Aorta (tissue), 5 donors: ENCODE results near the gene WDFY4. TPM values are rescaled to one million over a fixed set of nuclear protein-coding genes. Genes with fewer than 3 reads are reported as not detected.

Experiments
- ATAC-seq: fragments of 200-7000 bp; cut with Tn5 transposase; one replicate; pipeline ENCODE4 v1.9.1; 2022; ENCODE audit warnings: moderate library complexity; ENCODE audit not compliant: low FRiP score
- DNase-seq, 2 donors: peaks; one replicate each; pipeline ENCODE4 v3.0.0-alpha.2; 2020
- H3K27ac ChIP-seq, 2 donors: one replicate each; pipeline ENCODE4 v1.5.1; 2013; ENCODE audit warnings: low read length in 2 of 2, mild to moderate bottlenecking in 2 of 2, moderate library complexity in 2 of 2, control low read depth in 1 of 2, inconsistent platforms in 1 of 2, low read depth in 1 of 2
- H3K27me3 ChIP-seq, 2 donors: one replicate each; pipeline ENCODE4 v1.6.1; 2013; ENCODE audit warnings: control low read depth in 1 of 2, low read length in 1 of 2, mild to moderate bottlenecking in 1 of 2, moderate library complexity in 1 of 2; ENCODE audit not compliant: insufficient read depth in 2 of 2, control insufficient read depth in 1 of 2
- H3K36me3 ChIP-seq, 2 donors: one replicate each; pipeline ENCODE4 v1.6.1; 2013; ENCODE audit warnings: control low read depth in 1 of 2, low read length in 1 of 2, mild to moderate bottlenecking in 1 of 2; ENCODE audit not compliant: insufficient read depth in 2 of 2, control insufficient read depth in 1 of 2
- H3K4me1 ChIP-seq, 2 donors: one replicate each; pipeline ENCODE4 v1.6.1; 2013; ENCODE audit warnings: low read length in 2 of 2, control low read depth in 1 of 2, mild to moderate bottlenecking in 1 of 2, moderate library complexity in 1 of 2; ENCODE audit not compliant: insufficient read depth in 2 of 2, control insufficient read depth in 1 of 2
- H3K4me3 ChIP-seq, 2 donors: one replicate each; pipeline ENCODE4 v1.5.1; 2013; ENCODE audit warnings: low read length in 2 of 2, control low read depth in 1 of 2, mild to moderate bottlenecking in 1 of 2
- H3K9me3 ChIP-seq: one replicate; pipeline ENCODE4 v1.6.1; 2013; ENCODE audit warnings: mild to moderate bottlenecking, low read length; ENCODE audit not compliant: control insufficient read depth
- WGBS, 2 donors: extraction: QIAGEN DNeasy Blood & Tissue Kit; methylation state at CpG; one replicate each; pipeline ENCODE4 v1.1.7; 2013; 5-methylcytosine and 5-hydroxymethylcytosine counted together
- intact Hi-C, 2 donors: fragments of 100-400 bp; cut with DNase I; formaldehyde crosslinking; loops; one replicate each; pipeline versions ENCODE4 v1.14.2 to v1.15.0; 2022
- polyA plus RNA-seq, 2 donors: library from polyadenylated mRNA; stranded (reverse); fragments of 200-250 nt; gene quantifications; one replicate each; pipeline ENCODE4 v1.2.3, GENCODE V29; 2013
- total RNA-seq, 2 donors: library from RNA; stranded (reverse); fragmentation: NEBNext Ultra II Directional; extraction: Animal tissue kit (Norgen Biotek cat#: 25700); gene quantifications; one replicate each; pipeline ENCODE4 v1.2.1, GENCODE V29; 2021
- donor health status: healthy with polysubstance abuse.
- donor health status: Bipolar disorder and iron deficiency.
- donor health status: DM: no; HTN: no; CAD: no.
- donor health status: DM: no; HTN: no; CAD: no.
- donor health status: DM: yes; HTN: yes; CAD: no.

WDFY4 gene
- total and polyA plus RNA-seq, 4 donors = 0.54 to 15.0 (median 4.6) TPM

GRCh38 chr10:48948470-48949037, 263.9 kb downstream of the WDFY4 start:
- peaks cover 0 to 5% of the 10 kb centered on the region in 2 donors for H3K4me1 ChIP-seq
- H3K4me3 ChIP-seq = no peak overlapping the region
- intact Hi-C loops = no loop called here
- H3K9me3 ChIP-seq = no peaks in the 10 kb centered on the region
- no peaks in the 10 kb centered on the region for H3K27me3 ChIP-seq
- no peak overlapping the region for H3K27ac ChIP-seq
- no peaks in the 10 kb centered on the region for H3K36me3 ChIP-seq
- 49 to 51% methylated on average over 2 of the region's 2 CpGs for WGBS, 2 donors
- ATAC-seq (no peak), DNase-seq (no peak)

DNA sequence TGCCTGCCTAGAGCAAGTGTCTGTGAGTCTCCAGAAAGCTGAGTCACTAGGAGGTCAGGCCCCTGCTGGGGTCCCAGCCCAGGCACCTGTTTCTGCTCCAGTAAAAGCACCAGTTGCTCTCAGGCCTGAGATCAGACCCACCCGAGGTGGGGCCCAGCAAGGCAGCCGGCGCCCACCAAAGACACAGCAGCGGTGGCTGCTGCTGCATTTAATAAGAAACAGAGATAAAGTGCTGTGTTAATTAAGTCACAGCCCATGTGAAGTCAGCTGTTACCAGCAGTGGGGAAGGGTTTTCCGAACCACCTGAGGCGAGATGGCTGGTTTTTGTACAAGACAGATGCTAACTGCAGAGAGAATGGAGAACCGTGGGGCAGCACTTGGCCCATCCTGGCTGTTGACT, 267.0 kb downstream of the WDFY4 start:
- H3K36me3 ChIP-seq = no peaks in the 10 kb centered on the region
- intact Hi-C loops = no loop called here
- 86 to 89% methylated on average over 7 of the region's 7 CpGs for WGBS, 2 donors
- no peak overlapping the region for H3K27ac ChIP-seq
- ATAC-seq (no peak), DNase-seq (peak in 1 of 2 donors; percentile 23)
- no peaks in the 10 kb centered on the region for H3K27me3 ChIP-seq
- no peak overlapping the region for H3K4me3 ChIP-seq
- no peaks in the 10 kb centered on the region for H3K9me3 ChIP-seq
- H3K4me1 ChIP-seq = peaks cover 0 to 3% of the 10 kb centered on the region in 2 donors

DNA sequence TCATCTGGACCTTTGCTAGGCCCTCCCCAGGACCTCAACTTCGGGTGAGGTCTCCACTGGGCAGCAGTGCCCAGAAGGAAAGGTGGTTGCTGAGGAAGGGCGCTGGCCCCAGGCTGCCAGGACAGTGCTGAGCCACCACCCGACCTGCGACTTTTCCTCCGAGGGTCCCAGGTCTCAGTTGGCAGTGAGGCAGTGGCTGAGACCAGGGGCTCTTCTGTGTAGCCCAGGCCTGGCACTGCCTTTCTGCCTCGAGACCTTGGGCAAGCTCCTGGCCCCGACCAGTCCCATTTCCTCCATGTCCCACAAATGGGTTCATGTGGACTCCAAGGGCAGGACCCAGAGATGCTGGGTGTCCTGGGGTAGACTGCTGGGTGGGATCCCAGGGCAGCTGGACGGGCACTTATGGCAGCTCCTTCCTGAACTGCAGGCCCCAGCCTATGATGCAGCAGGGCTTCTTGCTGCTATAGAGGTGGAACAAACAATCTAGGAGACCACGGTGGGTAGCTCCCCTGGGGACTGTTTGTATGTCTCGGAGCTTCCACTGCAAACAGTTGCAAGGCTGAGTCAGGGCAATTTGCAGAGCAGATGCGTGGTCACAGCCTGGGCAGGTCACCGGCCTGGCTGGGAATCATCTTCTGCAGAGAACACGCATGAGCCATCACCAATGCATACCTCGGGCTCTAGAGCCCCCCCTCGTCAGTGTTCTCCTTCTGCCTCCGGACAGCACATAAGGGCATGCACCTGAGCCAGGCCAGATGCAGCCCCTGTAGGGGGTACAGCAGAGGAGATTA, 272.9 kb downstream of the WDFY4 start:
- Histone ChIP-seq H3K36me3 (no peaks in the 10 kb centered on the region), H3K4me1 (no peaks in the 10 kb centered on the region), H3K27ac (no peak overlapping the region), H3K9me3 (no peaks in the 10 kb centered on the region), H3K27me3 (no peaks in the 10 kb centered on the region), H3K4me3 (no peak overlapping the region)
- intact Hi-C loops = no loop called here
- 95 to 96% methylated on average over 16 of the region's 16 CpGs for WGBS, 2 donors
- DNase-seq (peak in 1 of 2 donors; percentile 44), ATAC-seq (peak; percentile 13)

DNA sequence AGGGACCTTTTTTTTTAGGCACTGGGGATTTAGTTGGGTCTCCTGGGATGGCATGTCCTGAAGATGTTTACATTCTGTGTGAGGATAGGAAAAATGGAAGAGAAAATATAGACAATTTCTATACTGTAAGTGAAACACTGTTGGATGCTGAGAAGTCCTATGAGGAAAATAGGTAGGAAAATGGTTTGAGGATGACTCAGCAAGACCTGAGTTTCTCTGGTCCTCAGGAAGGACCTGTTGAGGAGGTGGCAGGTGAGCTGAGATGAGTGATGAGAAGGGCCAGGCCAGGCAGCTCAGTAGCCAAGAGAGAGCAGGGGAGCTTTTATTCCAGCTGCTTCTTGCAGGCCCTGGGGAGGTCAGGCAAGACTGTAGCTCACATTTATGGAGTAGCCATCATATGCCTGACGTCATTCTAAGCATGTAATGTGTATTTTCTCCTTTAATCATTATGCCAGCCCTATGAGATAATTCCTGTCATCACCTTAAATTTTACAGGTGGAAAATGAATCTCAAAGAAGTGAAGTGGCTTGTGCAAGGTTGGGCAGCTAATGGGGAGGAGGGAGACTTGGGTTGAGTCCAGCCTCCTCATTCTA, 274.0 kb downstream of the WDFY4 start:
- 86 to 92% methylated on average over 1 of the region's 1 CpG for WGBS, 2 donors
- no peak overlapping the region for H3K4me3 ChIP-seq
- H3K4me1 ChIP-seq = no peaks in the 10 kb centered on the region
- intact Hi-C loops = no loop called here
- no peak for ATAC-seq
- no peaks in the 10 kb centered on the region for H3K27me3 ChIP-seq
- H3K27ac ChIP-seq = no peak overlapping the region
- H3K9me3 ChIP-seq = no peaks in the 10 kb centered on the region
- no peak for DNase-seq
- no peaks in the 10 kb centered on the region for H3K36me3 ChIP-seq

DNA sequence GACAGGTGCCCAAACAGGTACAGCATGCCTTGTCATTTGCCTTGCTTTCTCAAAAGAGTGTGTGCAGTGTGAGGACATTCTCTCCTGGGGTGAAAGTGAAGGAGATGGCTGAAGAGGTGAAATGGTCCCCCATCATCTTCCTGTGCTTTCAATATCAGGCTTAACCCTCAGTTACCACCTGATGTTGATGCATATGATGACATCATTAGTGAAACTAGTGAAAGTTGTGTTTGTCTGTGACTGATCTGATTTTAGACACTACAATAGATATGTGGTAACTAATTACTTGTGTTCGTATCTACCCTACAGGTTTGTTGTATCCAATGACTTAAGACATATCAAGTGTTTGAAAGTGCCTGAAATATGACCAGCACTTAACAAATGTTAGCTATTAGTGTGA, 279.4 kb downstream of the WDFY4 start:
- H3K4me1 ChIP-seq = no peaks in the 10 kb centered on the region
- H3K36me3 ChIP-seq = no peaks in the 10 kb centered on the region
- DNase-seq = no peak
- no peaks in the 10 kb centered on the region for H3K27me3 ChIP-seq
- H3K9me3 ChIP-seq = no peaks in the 10 kb centered on the region
- no peak overlapping the region for H3K27ac ChIP-seq
- WGBS, 2 donors = 95 to 97% methylated on average over 1 of the region's 1 CpG
- no peak overlapping the region for H3K4me3 ChIP-seq
- no peak for ATAC-seq
- intact Hi-C loops = no loop called here

GRCh38 chr10:48965460-48965859, 280.8 kb downstream of the WDFY4 start:
- no peaks in the 10 kb centered on the region for H3K9me3 ChIP-seq
- H3K36me3 ChIP-seq = no peaks in the 10 kb centered on the region
- H3K4me1 ChIP-seq = no peaks in the 10 kb centered on the region
- intact Hi-C loops = no loop called here
- WGBS, 2 donors = 92 to 95% methylated on average over 4 of the region's 4 CpGs
- no peak overlapping the region for H3K4me3 ChIP-seq
- no peaks in the 10 kb centered on the region for H3K27me3 ChIP-seq
- no peak for ATAC-seq
- no peak overlapping the region for H3K27ac ChIP-seq
- DNase-seq = peak in 1 of 2 donors; percentile 28

GRCh38 chr10:48968036-48968435, 283.4 kb downstream of the WDFY4 start:
- intact Hi-C loops = no loop called here
- no peaks in the 10 kb centered on the region for H3K4me1 ChIP-seq
- H3K27me3 ChIP-seq = no peaks in the 10 kb centered on the region
- H3K4me3 ChIP-seq = no peak overlapping the region
- 55 to 66% methylated on average over 3 of the region's 3 CpGs for WGBS, 2 donors
- H3K9me3 ChIP-seq = no peaks in the 10 kb centered on the region
- ATAC-seq = no peak
- no peak for DNase-seq
- no peak overlapping the region for H3K27ac ChIP-seq
- H3K36me3 ChIP-seq = no peaks in the 10 kb centered on the region

- Histone ChIP-seq H3K27ac (no peak overlapping the region), H3K36me3 (no peaks in the 10 kb centered on the region), H3K4me1 (no peaks in the 10 kb centered on the region), H3K27me3 (no peaks in the 10 kb centered on the region), H3K9me3 (no peaks in the 10 kb centered on the region), H3K4me3 (no peak overlapping the region)
- DNase-seq (no peak), ATAC-seq (no peak)
- 95 to 96% methylated on average over 14 of the region's 14 CpGs for WGBS, 2 donors
- intact Hi-C loops = no loop called here
Observed at GRCh38 chr10:48970046-48970445, 285.4 kb downstream of the WDFY4 start.

- Histone ChIP-seq H3K27me3 (no peaks in the 10 kb centered on the region), H3K4me3 (no peak overlapping the region), H3K27ac (no peak overlapping the region), H3K4me1 (no peaks in the 10 kb centered on the region), H3K9me3 (no peaks in the 10 kb centered on the region), H3K36me3 (no peaks in the 10 kb centered on the region)
- DNase-seq = no peak
- 84 to 88% methylated on average over 4 of the region's 4 CpGs for WGBS, 2 donors
- ATAC-seq = no peak
- intact Hi-C loops = no loop called here
Observed at GRCh38 chr10:48970654-48971053, 286.0 kb downstream of the WDFY4 start.
